ENCODE measurements around the gene SULT4A1.

GRCh38 chr22:43851979-43852307, 10.4 kb downstream of the SULT4A1 start:
- no peak for TF ChIP-seq POLR2AphosphoS5 (IDR thresholded peaks at IDR 0.05; ENCODE audit: low read length)
- TF ChIP-seq SP1 (IDR thresholded peaks at IDR 0.05; ENCODE audit: low read depth, low read length): no peak
- TF ChIP-seq CTCF (IDR thresholded peaks at IDR 0.05 in 2 of 3, conservative IDR thresholded peaks at IDR 0.05 in 1 of 3; ENCODE audit: control insufficient read depth in 2 of 3, extremely low read depth in 1 of 3, insufficient read depth in 1 of 3, low read depth in 3 of 3, low read length in 3 of 3): no peak
- no peak for TF ChIP-seq HDAC2 (IDR thresholded peaks at IDR 0.05)
- TF ChIP-seq POLR2AphosphoS2 (IDR thresholded peaks at IDR 0.05; ENCODE audit: low read depth, low read length): no peak
- no peak for TF ChIP-seq TCF7 (IDR thresholded peaks at IDR 0.05; ENCODE audit: borderline replicate concordance)
- no peak for TF ChIP-seq CEBPB (IDR thresholded peaks at IDR 0.05; ENCODE audit: borderline replicate concordance in 1 of 2, low read depth in 2 of 2, low read length in 2 of 2)
- TF ChIP-seq MAX (IDR thresholded peaks at IDR 0.05; ENCODE audit: low read depth, low read length): no peak
- TF ChIP-seq ASH2L (IDR thresholded peaks at IDR 0.05; ENCODE audit: borderline replicate concordance, low read depth): no peak
- TF ChIP-seq JUNB (IDR thresholded peaks at IDR 0.05): no peak

Measured in GM12878 (cell line).